ENCODE data around the gene GTF3C2.

GRCh38 chr2:27350106-27350693 is 6.4 kb downstream of the GTF3C2 start:
- no peak for TF ChIP-seq CTCF (IDR thresholded peaks at IDR 0.05)
- TF ChIP-seq POLR2A (IDR thresholded peaks at IDR 0.05), result no peak
